ENCODE results near the gene OR8K5. TPM values are rescaled to one million over a fixed set of nuclear protein-coding genes. Genes with fewer than 3 reads are reported as not detected.

The OR8K5 gene
- total and polyA plus RNA-seq, 2 donors (not counting 3 experiments of a cell fraction or from before 2014, with no cell fraction given): not detected

DNA sequence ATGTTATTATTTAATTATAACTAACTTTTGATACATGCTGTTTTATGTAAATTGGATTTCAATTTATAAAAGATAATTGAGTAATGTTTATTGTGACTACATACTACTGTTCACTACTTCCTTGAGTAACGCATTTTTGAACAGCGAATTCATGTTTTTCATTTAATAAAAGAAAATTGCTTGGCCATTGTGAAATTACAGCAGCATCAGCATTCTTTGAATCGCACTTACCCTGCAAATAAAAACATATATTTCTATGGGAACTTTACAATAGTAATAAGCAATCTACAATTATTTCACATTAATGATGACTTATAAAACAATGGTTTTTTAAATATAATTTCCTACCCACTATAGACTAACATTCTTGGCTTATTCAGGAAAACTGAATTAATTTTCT is 36.6 kb upstream of the OR8K5 start:
- dilution Hi-C loops (cut with MboI; ENCODE audit: extremely low pct_ligation_motif_present, low sequenced_read_pairs): no loop called here

More for the DNA sequence above, 36.6 kb upstream of the OR8K5 start:
- TF ChIP-seq POLR2A (IDR thresholded peaks at IDR 0.05; ENCODE audit: low read depth, low read length): no peak
- TF ChIP-seq JUN (IDR thresholded peaks at IDR 0.05; ENCODE audit: borderline replicate concordance, insufficient read depth, insufficient read length, low read depth): no peak
- TF ChIP-seq, protein P1, sequence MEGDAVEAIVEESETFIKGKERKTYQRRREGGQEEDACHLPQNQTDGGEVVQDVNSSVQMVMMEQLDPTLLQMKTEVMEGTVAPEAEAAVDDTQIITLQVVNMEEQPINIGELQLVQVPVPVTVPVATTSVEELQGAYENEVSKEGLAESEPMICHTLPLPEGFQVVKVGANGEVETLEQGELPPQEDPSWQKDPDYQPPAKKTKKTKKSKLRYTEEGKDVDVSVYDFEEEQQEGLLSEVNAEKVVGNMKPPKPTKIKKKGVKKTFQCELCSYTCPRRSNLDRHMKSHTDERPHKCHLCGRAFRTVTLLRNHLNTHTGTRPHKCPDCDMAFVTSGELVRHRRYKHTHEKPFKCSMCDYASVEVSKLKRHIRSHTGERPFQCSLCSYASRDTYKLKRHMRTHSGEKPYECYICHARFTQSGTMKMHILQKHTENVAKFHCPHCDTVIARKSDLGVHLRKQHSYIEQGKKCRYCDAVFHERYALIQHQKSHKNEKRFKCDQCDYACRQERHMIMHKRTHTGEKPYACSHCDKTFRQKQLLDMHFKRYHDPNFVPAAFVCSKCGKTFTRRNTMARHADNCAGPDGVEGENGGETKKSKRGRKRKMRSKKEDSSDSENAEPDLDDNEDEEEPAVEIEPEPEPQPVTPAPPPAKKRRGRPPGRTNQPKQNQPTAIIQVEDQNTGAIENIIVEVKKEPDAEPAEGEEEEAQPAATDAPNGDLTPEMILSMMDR (IDR thresholded peaks at IDR 0.05; ENCODE audit: extremely low read depth in 1 of 2, insufficient read depth in 1 of 2, low read depth in 1 of 2, low read length in 2 of 2): no peak
- TF ChIP-seq POLR2AphosphoS5 (IDR thresholded peaks at IDR 0.05; ENCODE audit: insufficient read depth, low read depth, low read length): no peak
- no peak for TF ChIP-seq EZH2 (IDR thresholded peaks at IDR 0.05; ENCODE audit: borderline replicate concordance, low read depth, low read length, severe bottlenecking)
- no peak for TF ChIP-seq MAX (IDR thresholded peaks at IDR 0.05; ENCODE audit: insufficient read depth, insufficient read length)
- TF ChIP-seq MYC (IDR thresholded peaks at IDR 0.05; ENCODE audit: low read depth, low read length): no peak
- no peak for TF ChIP-seq FOS (IDR thresholded peaks at IDR 0.05; ENCODE audit: borderline replicate concordance, insufficient read depth, low read length)
- no peak for TF ChIP-seq GATA2 (IDR thresholded peaks at IDR 0.05; ENCODE audit: insufficient read depth, insufficient read length, low read depth, low read length)
- H3K79me2 ChIP-seq (ENCODE audit: control insufficient read depth, insufficient read depth, low read length): no peaks in the 10 kb centered on the region
- intact Hi-C loops (cut with micrococcal nuclease): no loop called here
- no peak overlapping the region for H3K27ac ChIP-seq (ENCODE audit: insufficient read depth, low read depth, low read length)
- H3K9ac ChIP-seq (replicated peaks; ENCODE audit: extremely low read depth, insufficient read depth, low read length): no peak overlapping the region
- no peak overlapping the region for H2AFZ ChIP-seq (ENCODE audit: low read depth, low read length)
- CTCF ChIA-PET: no interaction called here
- POLR2A ChIA-PET: no interaction called here
- no peak overlapping the region for H3K4me2 ChIP-seq (ENCODE audit: insufficient read depth, low read length)
- H3K9me1 ChIP-seq (replicated peaks; ENCODE audit: control insufficient read depth, extremely low read depth, insufficient read depth, low read length): no peaks in the 10 kb centered on the region
- no peaks in the 10 kb centered on the region for H3K36me3 ChIP-seq (ENCODE audit: control insufficient read depth in 2 of 2, extremely low read depth in 1 of 2, insufficient read depth in 2 of 2, low read length in 2 of 2)
- no peaks in the 10 kb centered on the region for H3K9me3 ChIP-seq (replicated peaks; ENCODE audit: control insufficient read depth, insufficient read depth, low read length)
- H3K4me3 ChIP-seq (replicated peaks in 1 of 3; ENCODE audit: insufficient read depth in 1 of 3, low read depth in 1 of 3, low read length in 3 of 3): no peak overlapping the region
- H3K4me1 ChIP-seq (ENCODE audit: control insufficient read depth, extremely low read depth, insufficient read depth, low read length): no peaks in the 10 kb centered on the region
- BruUV-seq (replicated peaks): no TSS peak
- no peaks in the 10 kb centered on the region for H4K20me1 ChIP-seq (replicated peaks; ENCODE audit: control insufficient read depth, extremely low read depth, insufficient read depth, low read length)
- no peaks in the 10 kb centered on the region for H3K27me3 ChIP-seq (ENCODE audit: control insufficient read depth in 2 of 2, insufficient read depth in 2 of 2, low read length in 2 of 2)
- no peak for FAIRE-seq
- no peak for DNase-seq (ENCODE audit: low read depth, low spot score)

Measured in endothelial cell of umbilical vein (primary cell).